IMR-90 (cell line): ENCODE measurements around the gene ZFP92. TPM values are rescaled to one million over a fixed set of nuclear protein-coding genes. Genes with fewer than 3 reads are reported as not detected.

Experiments used
- ATAC-seq: fragments of 200-7000 bp; cut with Tn5 transposase; 2 replicates; pipeline ENCODE4 v1.9.1; 2020; ENCODE audit warnings: low read depth, mild to moderate bottlenecking, moderate library complexity
- BruUV-seq: library from RNA; stranded (reverse); fragments of 400-500 nt; replicated peaks from 2 replicates; lab custom pipeline; 2021; lab: Mats Ljungman, UMichigan
- CTCF ChIA-PET: fragments of 300-600 bp; formaldehyde crosslinking; extraction: SDS; loops from one replicate; lab custom pipeline; 2021; ENCODE audit warnings: antibody characterized with exemption; lab: Yijun Ruan, JAX
- POLR2A ChIA-PET: fragments of 300-600 bp; sonication (Branson Sonifier 250); formaldehyde crosslinking; loops from one replicate; lab custom pipeline; 2022; ENCODE audit warnings: antibody characterized with exemption; ENCODE audit not compliant: unreplicated experiment; lab: Charles Lee
- DNase-seq: peaks from one replicate; pipeline ENCODE4 v3.0.0; 2013
- H2AFZ ChIP-seq: replicated peaks from 2 replicates; pipeline ENCODE3; 2013; ENCODE audit warnings: low read length, mild to moderate bottlenecking; ENCODE audit not compliant: poor library complexity
- H2AK5ac ChIP-seq: 2 replicates; pipeline ENCODE4 v1.6.1; 2013; ENCODE audit warnings: low read depth, low read length, inconsistent platforms
- H2AK9ac ChIP-seq: replicated peaks from 2 replicates; pipeline ENCODE3; 2013; ENCODE audit warnings: mild to moderate bottlenecking, low read depth, low read length, moderate library complexity; ENCODE audit not compliant: poor library complexity
- H2BK120ac ChIP-seq: 2 replicates; pipeline ENCODE4 v1.6.1; 2013; ENCODE audit warnings: low read depth, low read length, inconsistent platforms
- H2BK15ac ChIP-seq: 3 replicates; pipeline ENCODE4 v1.6.1; 2013; ENCODE audit warnings: low read depth, low read length, inconsistent platforms
- H2BK20ac ChIP-seq: 2 replicates; pipeline ENCODE4 v1.6.1; 2013; ENCODE audit warnings: low read depth, mild to moderate bottlenecking, inconsistent platforms, low read length, moderate library complexity
- H2BK5ac ChIP-seq: 2 replicates; pipeline ENCODE4 v1.6.1; 2013; ENCODE audit warnings: mild to moderate bottlenecking, low read depth, low read length, inconsistent platforms; ENCODE audit not compliant: poor library complexity, severe bottlenecking
- H3K14ac ChIP-seq: replicated peaks from 2 replicates; pipeline ENCODE4 v1.6.1; 2013; ENCODE audit warnings: low read depth, low read length, inconsistent platforms
- H3K18ac ChIP-seq: 2 replicates; pipeline ENCODE4 v1.6.1; 2013; ENCODE audit warnings: low read depth, low read length, control low read depth
- H3K23ac ChIP-seq: 2 replicates; pipeline ENCODE4 v1.6.1; 2013; ENCODE audit warnings: low read depth, low read length, inconsistent platforms
- H3K27ac ChIP-seq: 2 replicates; pipeline ENCODE4 v1.5.1; 2013; ENCODE audit warnings: mild to moderate bottlenecking, control low read depth, low read length; ENCODE audit not compliant: insufficient read depth
- H3K27me3 ChIP-seq: 2 replicates; pipeline ENCODE4 v1.6.1; 2013; ENCODE audit warnings: low read length; ENCODE audit not compliant: control insufficient read depth, insufficient read depth
- H3K36me3 ChIP-seq: 2 replicates; pipeline ENCODE4 v1.6.1; 2013; ENCODE audit warnings: low read length, mixed read lengths; ENCODE audit not compliant: control insufficient read depth, insufficient read depth
- H3K4ac ChIP-seq: 2 replicates; pipeline ENCODE4 v1.6.1; 2013; ENCODE audit warnings: low read depth, low read length, inconsistent platforms
- H3K4me1 ChIP-seq: 2 replicates; pipeline ENCODE4 v1.6.1; 2013; ENCODE audit warnings: low read length, mixed read lengths; ENCODE audit not compliant: control insufficient read depth, insufficient read depth
- H3K4me2 ChIP-seq: 2 replicates; pipeline ENCODE4 v1.6.1; 2013; ENCODE audit warnings: low read depth, mild to moderate bottlenecking, control low read depth, low read length, moderate library complexity
- H3K4me3 ChIP-seq: 2 replicates; pipeline ENCODE4 v1.5.1; 2013; ENCODE audit warnings: low read depth, mild to moderate bottlenecking, control low read depth, low read length, moderate library complexity; ENCODE audit not compliant: insufficient read depth
- H3K56ac ChIP-seq: 2 replicates; pipeline ENCODE4 v1.6.1; 2013; ENCODE audit warnings: low read length, inconsistent platforms; ENCODE audit not compliant: insufficient read depth; ENCODE audit errors: extremely low read depth
- H3K79me1 ChIP-seq, 2 experiments: 2 replicates each; pipeline ENCODE4 v1.6.1; 2013; ENCODE audit warnings: low read length in 2 of 2, inconsistent platforms in 1 of 2, low read depth in 1 of 2
- H3K9ac ChIP-seq: 2 replicates; pipeline ENCODE4 v1.6.1; 2013; ENCODE audit warnings: low read depth, low read length, control low read depth
- H3K9me1 ChIP-seq: 2 replicates; pipeline ENCODE4 v1.6.1; 2013; ENCODE audit warnings: low read length, inconsistent platforms; ENCODE audit not compliant: insufficient read depth
- H3K9me3 ChIP-seq: 2 replicates; pipeline ENCODE4 v1.6.1; 2013; ENCODE audit warnings: low read length; ENCODE audit not compliant: control insufficient read depth, insufficient read depth
- H4K20me1 ChIP-seq: 2 replicates; pipeline ENCODE4 v1.6.1; 2013; ENCODE audit warnings: low read length, inconsistent platforms; ENCODE audit not compliant: insufficient read depth
- H4K5ac ChIP-seq: 2 replicates; pipeline ENCODE4 v1.6.1; 2013; ENCODE audit warnings: mild to moderate bottlenecking, low read depth, low read length, control low read depth
- H4K8ac ChIP-seq, 2 experiments: 2 replicates each; pipeline ENCODE4 v1.6.1; 2013; ENCODE audit warnings: low read depth in 2 of 2, low read length in 2 of 2, control low read depth in 1 of 2, inconsistent platforms in 1 of 2
- H4K91ac ChIP-seq: 2 replicates; pipeline ENCODE4 v1.6.1; 2013; ENCODE audit warnings: low read depth, low read length, inconsistent platforms; ENCODE audit not compliant: insufficient read depth
- BHLHE40 ChIP-seq: fragments of 150-350 bp; IDR thresholded peaks from 2 replicates; pipeline ENCODE4 v1.6.1; 2016; ENCODE audit warnings: mild to moderate bottlenecking, low read depth, low read length
- CEBPB ChIP-seq: IDR thresholded peaks from 2 replicates; pipeline ENCODE4 v1.6.1; 2012; ENCODE audit warnings: low read depth, low read length, improper control_type of control experiment
- CHD1 ChIP-seq: IDR thresholded peaks from 2 replicates; pipeline ENCODE4 v1.6.1; 2012; ENCODE audit warnings: low read depth, low read length, improper control_type of control experiment
- FOS ChIP-seq: fragments of 150-350 bp; IDR thresholded peaks from 2 replicates; pipeline ENCODE4 v1.6.1; 2016; ENCODE audit warnings: low read depth, low read length
- MAFK ChIP-seq: IDR thresholded peaks from 2 replicates; pipeline ENCODE4 v1.6.1; 2012; ENCODE audit warnings: low read depth, low read length, improper control_type of control experiment
- MAZ ChIP-seq: IDR thresholded peaks from 2 replicates; pipeline ENCODE4 v1.6.1; 2012; ENCODE audit warnings: low read depth, mild to moderate bottlenecking, low read length, improper control_type of control experiment, moderate library complexity, borderline replicate concordance
- MXI1 ChIP-seq: IDR thresholded peaks from 2 replicates; pipeline ENCODE4 v1.6.1; 2012; ENCODE audit warnings: low read depth, mild to moderate bottlenecking, low read length, moderate library complexity, borderline replicate concordance
- POLR2A ChIP-seq: IDR thresholded peaks from 2 replicates; pipeline ENCODE4 v1.6.1; 2012; ENCODE audit warnings: mild to moderate bottlenecking, low read depth, low read length
- RFX5 ChIP-seq: IDR thresholded peaks from 2 replicates; pipeline ENCODE4 v1.8.0; 2012; ENCODE audit warnings: low read depth, mild to moderate bottlenecking, low read length, moderate library complexity
- SMC3 ChIP-seq: fragments of 150-350 bp; IDR thresholded peaks from 2 replicates; pipeline ENCODE4 v1.6.1; 2016; ENCODE audit warnings: low read depth, mild to moderate bottlenecking, antibody characterized with exemption, low read length, moderate library complexity
- WGBS, 2 experiments: methylation state at CpG; one replicate each; pipeline versions ENCODE4 v1.1.5 to v1.1.7; 2013; ENCODE audit warnings: missing lambda C conversion rate in 2 of 2; ENCODE audit not compliant: insufficient read length in 1 of 2; ENCODE audit errors: extremely low coverage in 2 of 2; 5-methylcytosine and 5-hydroxymethylcytosine counted together
- dilution Hi-C: fragments of 300-500 bp; cut with HindIII; formaldehyde crosslinking; loops from one replicate; pipeline ENCODE4 v1.14.3; 2018; ENCODE audit warnings: low sequenced_read_pairs; ENCODE audit not compliant: unreplicated experiment
- in situ Hi-C: fragments of 300-500 bp; cut with MboI; formaldehyde crosslinking; loops from 3 replicates; pipeline ENCODE4 v1.14.3; 2019; ENCODE audit warnings: low sequenced_read_pairs, inconsistent platforms, mixed read lengths
- intact Hi-C: fragments of 100-400 bp; cut with micrococcal nuclease; formaldehyde crosslinking; loops from 2 replicates; pipeline ENCODE4 v1.10.0; 2022
- polyA plus RNA-seq, 3 experiments: library from polyadenylated mRNA; depleted of rRNA; stranded (reverse); fragments of >200 nt; gene quantifications; 2 replicates each; pipeline ENCODE4 v1.2.3, GENCODE V29; 2012; ENCODE audit warnings: low replicate concordance in 1 of 3
- total RNA-seq: library from RNA; depleted of rRNA; stranded (reverse); fragments of >200 nt; gene quantifications from 2 replicates; pipeline ENCODE4 v1.2.3, GENCODE V29; 2012

The ZFP92 gene
- total and polyA plus RNA-seq, 2 of the 4 experiments (the other 2 are of a cell fraction) = under 0.01 to 0.03 TPM

DNA sequence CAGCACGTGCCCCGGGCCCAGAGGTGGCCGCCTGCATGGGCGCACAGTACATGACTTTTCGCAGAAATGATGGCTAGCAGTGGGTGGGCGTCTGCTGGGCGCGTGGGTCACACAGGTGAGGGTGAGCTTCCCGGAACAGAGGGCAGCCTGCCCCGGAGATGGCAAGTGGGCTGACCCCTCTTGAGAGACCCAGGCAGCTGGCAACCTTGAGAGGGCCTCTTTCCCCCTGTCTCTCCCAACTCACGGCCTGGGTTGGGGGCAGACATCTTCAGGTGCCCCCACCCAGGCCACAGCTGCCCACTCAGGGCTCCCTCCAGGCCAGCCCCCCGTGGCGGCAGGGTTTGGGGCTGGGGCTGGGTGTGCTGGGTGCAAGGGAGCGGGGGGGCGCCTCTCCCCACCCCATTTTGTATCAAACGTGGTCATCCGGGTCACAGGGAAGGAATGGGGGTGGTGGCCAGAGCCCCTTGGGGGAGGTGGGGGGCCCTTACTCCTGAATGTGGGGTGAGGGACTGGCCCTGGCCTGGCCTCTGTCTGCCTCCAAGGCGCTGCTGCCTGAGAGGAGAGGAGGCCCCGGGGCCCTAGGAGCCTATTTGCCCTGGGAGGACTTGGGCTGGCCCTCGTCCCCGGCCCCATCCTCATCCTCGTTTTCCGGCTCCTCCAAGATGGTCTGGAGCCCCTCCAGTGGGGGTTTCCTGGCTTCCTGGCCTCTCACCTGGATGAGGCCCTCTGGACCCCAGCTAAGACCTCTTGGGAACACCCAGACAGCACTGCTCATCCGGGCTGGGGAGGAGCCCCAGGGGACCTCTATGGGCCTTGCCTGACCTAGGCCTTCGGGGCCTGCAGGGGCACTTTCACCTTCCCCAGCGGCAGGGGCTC lies 14.7 kb upstream of the ZFP92 start:
- BruUV-seq = no TSS peak
- DNase-seq = no peak
- H3K4me1 ChIP-seq = no peaks in the 10 kb centered on the region

More for the DNA sequence above, 14.7 kb upstream of the ZFP92 start:
- Histone ChIP-seq H2AFZ (no peak overlapping the region), H3K9ac (no peak overlapping the region), H3K23ac (no peak overlapping the region), H4K5ac (no peak overlapping the region), H4K91ac (no peak overlapping the region), H2BK15ac (no peak overlapping the region), H3K27me3 (peaks cover 9% of the 10 kb centered on the region; the same call in 1 of the 2 replicates), H3K4me2 (no peak overlapping the region), H3K9me1 (no peaks in the 10 kb centered on the region), H4K20me1 (no peaks in the 10 kb centered on the region), H3K27ac (no peak overlapping the region), H2BK5ac (no peak overlapping the region), H3K18ac (no peak overlapping the region), H2BK20ac (no peak overlapping the region), H4K8ac (no peak overlapping the region), H3K36me3 (no peaks in the 10 kb centered on the region), H2AK9ac (no peak overlapping the region), H3K79me1 (no peaks in the 10 kb centered on the region), H3K56ac (no peak overlapping the region), H3K9me3 (peaks cover 3% of the 10 kb centered on the region; the same call in 1 of the 2 replicates), H3K14ac (no peak overlapping the region), H2BK120ac (no peak overlapping the region), H3K4me3 (no peak overlapping the region), H2AK5ac (no peak overlapping the region), H3K4ac (no peak overlapping the region)
- ChIA-PET POLR2A (no interaction called here), CTCF (no interaction called here)
- TF ChIP-seq MXI1 (no peak), BHLHE40 (no peak), RFX5 (no peak), MAZ (no peak), FOS (no peak), SMC3 (no peak), CEBPB (no peak), POLR2A (no peak), CHD1 (no peak), MAFK (no peak)
- in situ Hi-C loops (no loop called here), intact Hi-C loops (no loop called here), dilution Hi-C loops (no loop called here)
- ATAC-seq = no peak
- WGBS, 2 experiments = 78% methylated on average over 6 of the region's 26 CpGs; no CpG with 5 or more reads in 1 of the 2 experiments
